GM21367 (cell line): ENCODE results near the gene ARHGAP26.
"Not testable (repeated sequence)": the region's sequence is repeated elsewhere in the genome, so short reads cannot be mapped to it uniquely, and the experiment has no call there.

Experiments
- ATAC-seq: cut with Tn5 transposase; IDR thresholded peaks from one replicate; pipeline ENCODE4 v1.9.1; 2021; ENCODE audit not compliant: unreplicated experiment

Gene ARHGAP26

DNA sequence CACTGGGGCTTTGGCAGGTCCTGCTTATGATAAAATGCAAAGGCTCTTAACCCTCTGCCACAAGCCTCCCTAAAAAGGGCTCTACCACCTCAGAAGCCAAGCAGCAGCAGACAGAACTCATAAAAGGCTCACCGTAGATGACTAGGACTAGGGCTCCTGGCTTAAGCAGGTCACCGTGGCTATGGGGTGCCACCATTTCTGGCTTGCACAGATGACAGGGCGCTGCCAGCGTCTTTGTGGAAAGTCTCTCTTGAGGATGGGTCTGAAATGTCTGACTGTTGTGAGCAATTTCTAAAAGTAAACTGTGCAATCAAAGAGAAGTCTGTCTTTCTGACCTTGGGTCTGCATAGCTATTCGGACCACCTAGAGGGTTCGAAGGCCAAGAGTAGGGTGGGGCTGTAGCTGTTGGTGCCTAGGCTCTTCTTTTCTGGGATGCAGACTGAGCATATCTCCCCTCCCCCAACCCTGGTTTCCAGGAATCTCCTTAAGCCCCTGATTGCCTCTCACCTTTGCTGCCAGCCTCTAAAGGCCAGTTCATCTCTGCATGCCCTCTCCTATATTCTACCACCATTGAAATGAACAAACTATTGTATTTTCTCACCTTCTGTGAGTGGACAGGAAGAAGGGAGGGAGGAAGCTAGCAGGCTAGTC lies 307.4 kb downstream of the ARHGAP26 start:
- no peak for ATAC-seq

DNA sequence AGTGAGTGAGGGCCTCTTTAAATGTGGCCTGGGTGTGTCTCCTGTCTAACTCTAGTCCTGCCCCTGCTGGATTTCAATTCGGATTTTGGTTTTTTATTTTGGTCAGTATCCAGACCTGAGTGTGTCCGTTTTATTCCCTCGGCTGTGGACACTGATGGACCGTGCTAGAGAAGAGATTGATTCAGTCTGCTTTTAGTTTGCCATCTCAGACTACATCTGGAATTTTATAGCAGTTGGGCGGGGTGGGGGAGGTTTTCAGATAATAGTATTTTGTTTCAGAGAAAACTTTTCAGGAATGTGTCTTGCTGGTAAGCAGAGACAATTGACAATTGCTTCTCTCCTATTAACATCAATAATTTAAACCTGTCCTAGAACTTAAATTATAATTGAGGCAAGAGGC lies 308.1 kb downstream of the ARHGAP26 start:
- ATAC-seq = no peak

DNA sequence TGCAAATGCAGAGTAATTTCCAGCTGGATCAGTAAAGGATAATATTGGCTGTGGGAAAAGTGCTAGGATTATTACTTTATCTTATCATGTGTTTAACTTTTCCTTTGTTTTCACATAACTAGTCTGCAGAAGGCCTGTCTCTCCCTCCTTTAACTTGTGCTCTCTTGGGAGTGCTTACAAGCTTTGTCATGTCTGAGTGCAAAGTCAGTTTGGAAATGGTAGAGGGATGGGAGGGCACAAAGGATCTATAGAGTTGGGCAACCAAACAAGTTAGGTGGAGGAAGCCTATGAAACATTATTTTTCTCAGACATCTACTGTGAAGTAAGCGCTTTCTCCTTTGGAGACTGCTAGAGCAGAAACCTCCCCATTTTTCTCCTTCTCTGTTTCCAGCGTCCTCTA lies 308.8 kb downstream of the ARHGAP26 start:
- ATAC-seq = no peak

DNA sequence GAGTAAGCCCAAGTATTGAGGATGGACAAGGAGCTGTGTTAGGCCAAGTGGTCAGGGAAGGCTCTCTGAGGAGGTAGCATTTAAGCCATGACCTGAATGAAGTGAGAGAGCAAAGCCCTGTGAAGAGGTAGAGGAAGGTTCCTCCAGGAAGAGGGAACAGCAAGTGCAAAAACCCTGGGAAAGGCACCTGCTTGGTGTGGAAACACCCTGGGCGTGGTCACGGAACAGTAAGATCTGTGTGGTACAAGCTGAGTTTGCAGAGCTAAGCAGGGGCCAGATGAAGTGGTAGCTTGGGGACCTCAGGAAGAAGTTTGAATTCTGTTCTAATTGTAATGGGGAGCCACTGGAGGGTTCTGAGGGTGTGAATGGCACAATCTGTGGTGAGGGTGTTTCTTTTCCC lies 310.2 kb downstream of the ARHGAP26 start:
- no peak for ATAC-seq

DNA sequence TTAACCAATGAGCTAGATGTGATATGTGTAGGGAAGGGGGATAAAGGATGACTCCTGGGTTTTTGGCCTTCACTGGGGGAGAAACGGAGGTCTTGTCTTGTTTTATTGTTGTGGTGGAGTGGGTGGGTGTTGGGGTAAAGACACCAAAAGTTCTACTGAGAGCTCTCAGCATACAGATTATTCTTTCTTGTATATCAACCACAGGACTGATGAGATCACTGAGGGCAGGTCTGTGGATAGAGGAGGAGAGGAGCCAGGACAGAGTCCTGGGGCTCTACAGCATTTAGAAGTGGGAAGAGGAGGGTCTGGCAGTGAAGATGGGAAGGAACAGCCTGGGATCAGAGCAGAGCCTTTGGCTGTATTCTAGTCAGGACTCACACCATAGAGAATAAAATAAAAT lies 310.8 kb downstream of the ARHGAP26 start:
- no peak for ATAC-seq

DNA sequence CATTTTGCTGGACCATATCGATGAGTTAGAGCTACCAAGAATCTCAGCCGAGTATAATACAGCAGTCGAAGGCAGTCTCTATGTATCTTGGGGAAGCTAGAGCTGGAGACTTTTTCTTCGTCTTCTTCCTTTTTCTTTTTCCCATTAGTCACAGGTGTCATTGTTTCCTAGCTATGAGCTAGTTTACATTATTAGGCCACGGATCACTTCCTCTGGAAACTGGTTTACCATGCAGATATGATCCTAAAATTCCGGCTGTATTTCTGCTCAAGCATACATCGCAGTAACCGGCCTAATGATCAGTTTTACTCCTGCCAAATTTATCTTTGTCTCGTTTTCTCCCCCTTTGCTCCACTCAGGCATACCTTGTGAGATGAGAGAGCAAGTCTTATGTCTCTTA lies 312.8 kb downstream of the ARHGAP26 start:
- no peak for ATAC-seq

DNA sequence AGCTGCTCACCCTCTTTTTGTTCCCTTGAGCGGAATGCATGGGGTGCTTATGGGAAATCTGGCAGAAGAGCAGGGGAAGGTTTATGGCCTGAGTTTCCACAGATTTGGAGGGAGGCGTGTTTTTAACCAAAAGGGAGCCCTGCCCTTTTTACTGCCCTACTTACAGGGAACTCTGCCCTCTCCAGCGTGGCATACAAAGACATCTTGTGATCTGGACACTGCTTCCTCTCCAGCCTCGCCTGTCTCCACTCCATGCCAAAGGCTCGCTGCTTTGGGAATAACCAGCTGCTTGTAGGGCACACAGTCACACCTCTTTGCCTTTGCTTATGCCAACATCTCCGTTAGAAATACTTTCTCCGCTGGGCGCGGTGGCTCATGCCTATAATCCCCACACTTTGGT lies 314.2 kb downstream of the ARHGAP26 start:
- no peak for ATAC-seq

DNA sequence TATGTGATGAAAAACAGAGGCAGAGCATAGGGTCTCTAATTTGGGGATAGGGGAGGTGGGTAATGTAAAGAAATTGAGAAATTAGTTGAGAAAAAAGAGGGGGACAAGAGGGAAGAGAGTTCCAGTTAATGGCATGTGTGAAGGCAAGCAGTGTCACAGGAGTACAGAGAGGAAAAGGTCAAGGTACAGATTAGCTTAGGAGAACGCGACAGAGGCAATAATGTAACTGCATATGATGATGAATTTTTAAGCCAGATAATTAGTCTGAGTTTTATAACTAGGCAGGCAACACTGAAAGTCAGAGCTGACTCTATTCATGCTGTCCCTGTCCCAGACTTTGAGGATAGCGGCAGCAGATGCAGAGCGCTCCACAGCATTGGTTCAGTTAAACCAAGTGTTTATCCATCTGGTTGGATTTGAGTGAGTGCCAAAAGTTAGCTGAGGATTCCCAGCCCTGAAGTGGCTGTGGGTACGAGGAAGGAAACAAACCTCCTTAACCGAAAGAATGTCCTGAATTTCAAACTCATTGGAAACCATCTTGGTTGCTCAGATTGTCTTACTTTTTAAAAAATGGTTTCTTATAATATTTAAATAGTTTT lies 315.2 kb downstream of the ARHGAP26 start:
- no peak for ATAC-seq

DNA sequence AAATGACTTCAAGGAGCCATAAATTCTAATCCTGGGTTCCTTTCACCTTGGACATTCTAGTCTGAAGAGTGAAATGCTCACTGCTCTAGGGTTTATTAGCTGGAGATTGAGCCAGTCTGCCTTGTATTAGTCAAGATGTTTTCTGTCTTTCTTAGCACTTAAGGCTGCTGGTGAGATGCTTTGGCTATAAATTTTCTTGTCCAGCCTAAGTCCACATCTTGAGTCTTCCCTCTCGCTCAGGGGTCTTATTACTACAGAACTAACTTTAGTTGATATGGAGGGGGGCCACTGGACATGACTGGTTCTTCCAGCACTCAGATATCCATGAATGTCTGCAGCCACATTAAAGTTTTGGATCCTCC lies 316.4 kb downstream of the ARHGAP26 start:
- no peak for ATAC-seq

DNA sequence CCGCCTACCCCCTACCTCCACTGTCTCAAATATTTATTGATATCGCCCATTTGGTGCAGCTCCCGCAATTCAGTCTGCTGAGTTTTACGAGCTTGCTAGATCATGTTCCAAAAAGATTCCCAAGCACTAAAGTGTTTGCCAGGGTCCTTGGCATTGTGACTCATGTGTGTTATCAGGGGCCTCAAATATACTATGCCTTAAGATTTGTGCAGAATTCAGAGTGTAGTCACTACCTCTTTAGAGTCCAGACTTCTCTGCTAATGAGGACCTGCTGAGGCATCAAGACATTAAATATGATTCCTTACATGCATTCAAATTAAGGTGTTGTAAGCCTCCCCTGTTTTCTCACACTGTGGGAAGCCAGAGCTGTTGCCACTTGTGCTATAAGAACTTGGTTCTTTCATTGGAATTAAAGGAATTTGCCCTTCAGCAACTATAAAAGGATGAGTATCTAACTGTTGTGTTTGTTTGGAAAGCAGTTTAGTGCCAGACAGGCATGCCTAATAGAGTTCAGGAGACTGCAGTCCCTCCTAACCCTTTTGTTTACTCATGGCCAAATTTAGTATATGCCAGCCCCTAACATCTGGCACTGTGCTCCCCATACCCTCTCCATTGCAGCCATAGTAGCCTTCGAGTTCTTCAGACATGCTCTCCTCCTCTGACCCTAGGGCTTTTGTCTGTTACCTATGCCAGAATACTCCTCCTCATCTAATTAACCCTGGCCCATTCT lies 316.9 kb downstream of the ARHGAP26 start:
- ATAC-seq = no peak

DNA sequence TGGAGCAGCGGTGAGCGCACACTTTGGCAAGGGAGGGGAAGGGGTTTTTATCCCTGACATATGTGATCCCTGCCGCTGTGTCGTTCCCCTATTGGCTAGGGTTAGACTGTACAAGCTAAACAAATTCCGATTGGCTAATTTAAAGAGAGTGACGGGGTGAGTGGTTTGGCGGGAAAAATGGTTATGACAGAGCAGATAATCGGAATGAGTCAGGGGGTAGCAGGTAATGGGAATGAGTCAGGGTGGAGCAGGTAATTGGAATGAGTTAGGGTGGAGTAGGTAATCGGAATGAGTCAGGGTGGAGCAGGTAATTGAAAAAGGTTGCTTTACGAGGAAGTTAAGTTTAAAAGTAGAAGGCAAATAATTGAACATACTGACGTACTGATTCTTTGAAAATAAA lies 318.5 kb downstream of the ARHGAP26 start:
- not testable (repeated sequence) for ATAC-seq

DNA sequence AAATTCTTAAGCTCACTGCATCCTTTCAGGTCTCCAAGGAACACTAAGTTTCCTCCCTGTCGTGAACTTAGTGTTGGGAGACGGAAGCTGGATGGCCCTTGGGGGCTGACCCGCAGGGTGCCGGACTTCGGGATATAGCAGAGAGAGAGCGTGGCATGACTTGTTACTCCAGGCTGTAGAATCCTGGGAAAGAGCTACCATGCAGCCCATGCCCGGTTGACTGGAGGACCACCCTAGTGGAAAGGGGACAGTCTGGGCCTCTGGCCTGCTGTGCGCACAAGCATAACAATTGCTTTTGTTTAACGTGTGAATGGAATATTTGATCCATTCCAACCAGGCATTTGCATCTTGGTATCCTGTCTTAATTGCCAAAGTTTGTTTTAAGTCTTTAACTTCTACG lies 319.9 kb downstream of the ARHGAP26 start:
- not testable (repeated sequence) for ATAC-seq

DNA sequence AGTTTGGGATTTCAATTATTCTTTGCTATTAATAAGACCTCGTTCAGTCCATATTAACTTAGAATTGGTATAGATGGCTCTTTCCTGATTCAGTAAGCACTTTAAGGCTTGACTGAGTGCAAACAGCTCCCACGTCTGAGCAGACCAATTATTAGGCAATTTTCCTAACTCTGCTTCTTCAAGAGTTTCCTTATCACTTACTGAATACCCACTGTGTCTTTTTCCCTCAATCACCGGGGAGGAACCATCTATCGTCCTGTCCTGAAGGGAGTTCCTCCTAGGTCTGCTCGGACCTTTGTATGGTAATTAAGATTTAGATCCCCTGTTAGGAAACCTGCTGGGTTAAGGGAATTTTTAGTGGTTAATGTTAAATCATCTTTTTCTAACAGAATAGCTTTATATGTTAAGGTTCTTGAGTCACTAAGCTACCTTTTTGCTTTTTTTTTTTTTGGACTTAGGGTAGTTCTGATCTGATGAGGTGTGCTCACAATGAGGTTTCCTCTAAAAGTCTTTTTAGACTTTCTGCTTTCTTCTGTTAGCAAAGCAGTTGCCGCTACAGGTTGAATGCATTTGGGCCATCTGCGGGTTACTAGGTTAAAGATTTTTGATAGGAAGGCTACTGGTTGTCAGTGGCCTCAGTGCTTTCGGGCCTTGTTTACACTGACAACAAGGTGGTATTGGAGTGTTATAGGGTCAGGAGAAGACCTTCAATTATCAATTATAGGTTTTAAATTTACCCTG lies 322.7 kb downstream of the ARHGAP26 start:
- not testable (repeated sequence) for ATAC-seq

DNA sequence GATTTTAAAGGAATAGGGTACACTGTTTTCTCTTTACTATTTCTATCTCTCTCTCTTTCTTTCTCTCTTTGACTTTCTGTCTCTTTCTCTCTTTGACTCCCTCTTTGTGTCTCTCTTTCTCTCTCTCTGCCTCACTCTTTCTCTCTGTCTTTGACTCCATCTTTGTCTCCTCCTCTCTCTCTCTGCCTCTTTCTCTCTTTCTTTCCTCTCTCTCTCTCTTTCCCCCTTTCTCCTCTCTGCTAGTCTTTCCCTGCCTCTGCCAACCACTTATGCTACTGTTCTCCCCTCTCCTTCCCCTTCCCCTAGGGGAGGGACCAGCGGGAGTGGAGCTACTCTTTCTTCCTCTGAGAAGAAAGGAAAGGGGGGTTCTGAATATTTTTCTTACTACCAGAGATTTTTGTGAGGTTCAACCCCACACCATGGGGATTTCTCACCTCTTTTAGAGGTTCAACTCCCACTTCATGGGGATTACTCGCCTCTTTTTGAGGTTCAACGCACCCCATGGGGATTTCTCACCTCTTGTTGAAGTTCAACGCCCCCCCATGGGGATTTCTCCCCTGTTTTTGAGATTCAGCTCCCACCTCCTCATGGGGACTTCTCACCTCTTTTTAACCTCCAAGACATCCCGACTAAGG lies 323.4 kb downstream of the ARHGAP26 start:
- no peak for ATAC-seq

DNA sequence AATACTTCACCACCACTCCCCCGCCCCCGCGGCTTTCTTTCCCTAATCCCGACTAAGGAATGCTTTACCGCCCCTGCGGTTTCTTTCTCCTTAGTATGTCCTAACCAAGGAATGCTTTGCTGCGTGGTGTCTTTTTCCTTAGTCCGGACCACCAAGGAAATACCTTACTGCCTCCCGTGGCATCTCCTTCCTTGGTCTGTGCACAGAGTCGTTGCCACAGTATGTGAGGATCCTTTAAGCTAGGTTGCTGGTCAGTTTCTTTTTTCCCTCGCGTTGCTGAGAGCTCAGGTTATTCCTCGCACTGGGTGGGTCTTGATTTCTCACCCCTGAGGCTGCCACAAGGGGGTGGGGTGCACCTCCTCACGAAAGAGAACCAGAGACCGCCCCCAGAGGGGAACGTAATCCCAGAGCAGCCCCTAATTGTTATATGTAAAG lies 323.9 kb downstream of the ARHGAP26 start:
- no peak for ATAC-seq

DNA sequence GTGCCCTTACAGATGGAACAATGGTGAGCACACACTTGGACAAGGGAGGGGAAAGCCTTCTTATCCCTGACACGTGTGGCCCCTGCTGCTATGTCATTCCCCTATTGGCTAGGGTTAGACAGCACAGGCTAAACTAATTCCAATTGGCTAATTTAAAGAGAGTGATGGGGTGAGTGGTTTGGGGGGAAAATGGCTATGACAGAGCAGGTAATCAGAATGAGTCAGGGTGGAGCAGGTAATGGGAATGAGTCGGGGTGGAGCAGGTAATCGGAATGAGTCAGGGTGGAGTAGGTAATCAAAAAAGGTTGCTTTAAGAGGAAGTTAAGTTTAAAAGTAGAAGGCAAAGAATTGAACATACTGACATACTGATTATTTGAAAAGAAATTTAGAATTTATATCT lies 324.4 kb downstream of the ARHGAP26 start:
- not testable (repeated sequence) for ATAC-seq

DNA sequence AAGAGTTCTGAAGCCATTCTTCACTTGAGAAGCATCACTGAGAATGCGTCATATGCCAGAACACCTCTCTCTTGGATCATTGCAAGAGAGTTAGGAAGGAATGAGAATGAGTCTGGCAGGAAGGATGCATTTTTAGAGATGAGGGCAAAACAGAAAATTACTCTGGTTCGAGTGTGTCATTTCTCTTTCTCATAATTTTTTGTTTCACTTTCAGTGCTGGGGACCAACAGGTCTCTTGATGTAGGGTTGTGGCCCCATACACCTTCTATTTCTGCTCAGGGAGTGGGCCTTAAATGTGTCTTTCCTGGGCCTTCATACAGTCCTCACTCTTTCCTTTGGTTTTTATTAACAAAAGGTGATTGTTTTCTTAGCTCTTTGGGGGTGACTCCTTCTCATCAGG lies 330.9 kb downstream of the ARHGAP26 start:
- ATAC-seq = peak; percentile 85

DNA sequence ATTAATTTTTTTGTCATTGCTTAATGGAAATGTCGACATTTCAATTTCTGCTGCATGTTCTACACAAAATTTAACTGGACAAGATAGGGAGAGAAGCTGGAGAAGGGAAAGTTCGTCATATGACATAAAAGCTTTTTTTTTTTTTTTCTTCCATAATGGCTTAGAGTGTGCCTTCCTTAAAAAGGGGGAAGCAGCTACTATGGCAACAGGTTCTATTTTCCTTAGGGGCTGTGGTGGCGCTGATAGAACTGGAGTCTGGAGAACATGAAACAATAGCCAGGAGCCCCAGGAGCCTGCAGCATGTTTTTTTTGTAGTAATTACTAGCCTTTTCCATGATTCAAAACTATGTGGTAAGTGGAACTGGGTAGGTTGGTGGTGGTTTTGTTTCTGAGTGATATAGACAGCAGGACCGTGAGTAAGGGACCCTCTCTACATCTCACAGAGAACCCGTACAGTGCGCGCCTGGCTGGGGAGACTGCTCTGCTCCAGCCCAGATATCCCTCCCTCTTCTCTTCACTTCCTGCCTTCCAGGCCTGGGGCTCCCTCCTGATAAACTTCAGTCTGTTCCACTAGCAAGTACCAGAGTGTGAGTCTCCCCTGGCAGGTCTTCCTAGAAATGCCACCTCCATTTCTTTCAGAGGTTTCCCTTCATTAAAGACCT lies 331.7 kb downstream of the ARHGAP26 start:
- no peak for ATAC-seq

DNA sequence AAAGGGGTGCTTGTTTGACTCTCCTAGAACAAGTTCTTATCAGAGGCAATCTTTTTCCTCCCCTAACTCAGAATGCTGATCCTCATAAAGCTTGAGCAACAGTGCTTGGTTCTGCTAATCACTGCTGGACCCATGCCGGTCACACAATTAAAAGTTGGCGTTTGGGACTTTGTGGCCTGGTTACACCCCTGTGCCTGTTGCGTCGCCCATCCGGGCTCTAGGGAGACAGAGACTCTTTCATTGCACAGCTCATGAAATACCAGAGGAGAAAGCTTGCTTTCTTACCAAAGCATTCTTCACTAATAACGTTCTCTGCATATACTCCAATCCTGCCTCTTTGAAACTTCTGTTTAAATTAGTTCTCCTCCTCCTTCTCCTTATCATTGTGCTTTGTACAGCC lies 332.2 kb downstream of the ARHGAP26 start:
- no peak for ATAC-seq

DNA sequence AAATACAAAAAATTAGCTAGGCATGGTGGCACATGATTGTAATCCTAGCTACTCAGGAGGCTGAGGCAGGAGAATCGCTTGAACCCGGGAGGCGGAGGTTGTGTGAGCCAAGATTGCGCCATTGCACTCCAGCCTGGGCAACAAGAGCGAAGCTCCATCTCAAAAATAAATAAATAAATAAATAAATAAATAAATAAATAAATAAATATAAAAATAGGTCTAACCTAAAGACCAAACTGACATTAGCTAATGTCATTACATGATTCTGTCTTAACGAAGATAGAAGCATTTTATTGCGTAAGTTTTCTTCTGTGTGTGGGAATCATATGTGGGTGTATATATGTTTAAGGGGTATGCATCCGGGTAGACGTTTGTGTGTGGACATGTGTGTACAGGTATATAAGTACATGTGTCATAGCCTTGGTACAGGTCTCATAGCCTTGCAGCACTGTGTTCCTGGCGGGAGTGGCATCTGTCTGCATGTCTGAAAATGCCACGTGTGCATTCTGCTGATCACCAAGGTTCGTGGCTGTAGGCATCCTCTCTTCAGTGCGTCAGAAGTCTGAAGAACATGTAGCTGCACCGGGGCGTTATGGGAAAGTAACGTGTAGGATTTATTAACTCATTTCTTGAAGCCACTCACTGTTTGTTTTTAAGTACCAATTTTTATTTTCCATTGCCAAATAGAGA lies 335.2 kb downstream of the ARHGAP26 start:
- ATAC-seq = no peak
